ENCODE data around the gene CFAP221. TPM values are rescaled to one million over a fixed set of nuclear protein-coding genes. Genes with fewer than 3 reads are reported as not detected.

The CFAP221 gene
- polyA plus RNA-seq, 4 donors: 22.7 to 30.6 (median 28.4) TPM

DNA sequence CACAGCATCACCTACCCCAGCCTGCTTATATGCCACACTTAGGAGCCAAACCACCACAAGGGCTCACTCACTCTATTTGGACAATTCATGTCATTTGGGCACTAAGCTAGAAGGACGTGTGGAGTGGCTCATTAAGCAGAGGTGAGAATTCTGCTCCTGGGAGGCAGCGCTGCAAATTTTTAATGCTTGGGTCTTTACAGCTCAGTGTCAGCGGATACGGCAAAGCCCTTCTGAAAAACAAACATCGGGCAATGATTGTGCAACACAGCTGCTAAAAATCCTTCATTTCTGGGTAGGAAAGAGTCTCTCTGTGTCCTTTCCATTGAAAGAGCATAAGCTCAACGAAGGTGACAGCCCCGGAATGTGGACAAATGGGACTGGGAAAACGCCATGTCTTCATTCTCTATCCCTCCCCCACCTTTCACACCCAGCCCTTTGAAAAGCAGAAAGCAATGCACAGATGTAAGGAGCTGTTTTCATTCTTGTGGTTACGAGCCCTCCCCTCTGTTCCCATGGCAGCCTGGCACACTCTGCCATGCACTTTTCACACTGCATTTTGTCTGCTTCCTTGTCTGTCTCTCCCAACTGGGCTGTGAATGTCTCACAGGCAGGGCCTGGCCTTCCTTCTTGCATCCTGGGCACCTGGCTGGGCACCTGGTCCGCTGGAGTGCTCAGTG, 150.7 kb downstream of the CFAP221 start:
- no peak for DNase-seq (ENCODE audit: low read depth in 4 of 4, low spot score in 3 of 4)

DNA sequence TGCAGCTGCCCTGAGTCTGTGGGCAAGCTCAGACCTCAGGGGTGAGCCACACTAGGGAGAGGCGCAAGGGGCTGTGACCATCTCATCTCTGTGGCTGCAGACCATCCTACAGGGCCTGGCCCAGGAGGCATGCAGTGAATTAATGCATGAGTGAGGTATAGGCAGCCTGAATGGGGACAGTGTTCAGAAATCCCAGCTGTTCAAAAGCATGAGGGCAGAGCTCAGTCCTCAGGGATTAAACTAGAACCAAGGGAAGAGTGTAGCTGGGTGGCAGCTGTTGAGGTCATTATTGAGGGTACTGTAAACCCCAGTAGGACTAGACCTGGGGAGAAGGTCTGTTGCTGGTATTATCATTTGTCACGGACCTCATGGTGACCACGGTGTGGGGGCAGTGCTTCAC, 151.8 kb downstream of the CFAP221 start:
- no peak for DNase-seq (ENCODE audit: low read depth in 4 of 4, low spot score in 3 of 4)

DNA sequence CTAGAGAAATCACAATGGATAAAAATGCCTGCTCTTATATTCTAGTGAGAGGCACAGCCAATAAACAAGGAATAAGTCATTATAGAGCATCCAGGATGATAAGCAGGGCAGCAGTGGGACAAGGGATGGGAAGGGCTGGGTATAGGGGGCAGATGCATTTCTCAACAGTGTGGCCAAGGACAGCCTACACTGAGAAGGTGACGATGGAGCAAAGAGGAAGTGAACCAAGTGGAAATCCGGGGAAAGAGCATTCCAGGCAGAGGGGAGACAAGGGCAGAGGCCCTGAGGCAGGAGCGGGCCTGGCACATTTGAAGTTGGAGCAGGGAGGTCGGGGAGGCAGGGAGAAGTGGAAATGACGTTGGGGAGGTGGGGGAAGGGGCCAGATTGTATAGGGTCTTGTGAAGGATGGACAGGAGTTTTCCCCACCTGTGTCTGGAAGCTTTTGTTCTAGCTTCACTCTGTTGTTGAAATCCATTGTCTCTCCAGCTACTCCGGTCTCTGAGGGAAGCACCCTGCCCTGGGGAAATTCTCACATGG, 152.3 kb downstream of the CFAP221 start:
- no peak for DNase-seq (ENCODE audit: low read depth in 4 of 4, low spot score in 3 of 4)

DNA sequence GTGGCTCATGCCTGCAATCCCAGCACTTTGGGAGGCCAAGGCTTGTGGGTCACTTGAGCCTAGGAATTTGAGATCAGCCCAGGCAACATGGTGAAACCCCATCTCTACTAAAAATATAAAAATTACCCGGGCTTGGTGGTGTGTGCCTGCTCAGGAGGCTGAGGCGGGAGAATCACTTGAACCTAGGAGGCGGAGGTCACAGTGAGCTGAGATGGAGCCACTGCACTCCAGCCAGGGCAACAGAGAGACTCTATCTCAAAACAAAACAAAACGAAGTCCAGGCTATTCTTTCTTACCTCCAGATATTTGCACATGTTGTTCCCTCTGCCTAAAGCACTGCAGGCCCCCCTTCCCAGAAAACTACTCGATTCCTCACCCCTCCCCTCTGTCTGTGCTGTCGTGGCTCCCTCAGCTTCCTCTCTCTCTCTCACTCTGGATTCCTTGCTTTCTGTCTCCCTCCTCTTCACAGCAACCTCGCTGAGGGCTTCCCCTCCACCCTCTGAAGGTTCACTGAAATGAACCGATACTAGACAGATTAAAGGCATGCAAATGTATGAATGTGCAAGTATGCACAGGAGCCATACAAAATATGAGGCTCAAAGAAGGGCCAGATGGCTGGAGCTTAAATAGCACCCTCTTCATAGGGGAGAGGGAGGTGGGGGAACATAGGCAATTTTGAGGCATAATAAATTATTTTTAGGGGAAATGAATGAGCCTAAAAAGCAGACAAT, 153.2 kb downstream of the CFAP221 start:
- no peak for DNase-seq (ENCODE audit: low read depth in 4 of 4, low spot score in 3 of 4)

DNA sequence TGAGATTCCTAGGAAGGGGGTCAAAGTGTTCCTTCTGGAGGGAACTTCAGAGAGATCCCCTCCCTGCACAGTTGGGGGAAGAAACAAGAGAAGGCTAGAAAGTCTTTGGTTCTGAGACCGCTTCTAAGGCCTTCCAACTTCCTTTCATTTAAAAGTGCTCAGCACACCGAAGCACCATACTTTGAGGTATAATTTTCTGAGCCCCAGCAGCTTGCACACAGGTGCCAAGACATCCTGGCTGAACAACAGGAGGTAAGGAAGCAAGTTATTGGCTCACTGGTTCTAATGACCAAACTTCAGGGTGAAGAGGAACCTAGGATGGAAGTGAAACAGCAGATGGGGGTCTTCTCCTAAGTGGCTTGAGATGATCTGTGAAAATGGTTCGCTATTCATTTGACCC, 154.0 kb downstream of the CFAP221 start:
- DNase-seq (ENCODE audit: low read depth in 4 of 4, low spot score in 3 of 4): no peak

DNA sequence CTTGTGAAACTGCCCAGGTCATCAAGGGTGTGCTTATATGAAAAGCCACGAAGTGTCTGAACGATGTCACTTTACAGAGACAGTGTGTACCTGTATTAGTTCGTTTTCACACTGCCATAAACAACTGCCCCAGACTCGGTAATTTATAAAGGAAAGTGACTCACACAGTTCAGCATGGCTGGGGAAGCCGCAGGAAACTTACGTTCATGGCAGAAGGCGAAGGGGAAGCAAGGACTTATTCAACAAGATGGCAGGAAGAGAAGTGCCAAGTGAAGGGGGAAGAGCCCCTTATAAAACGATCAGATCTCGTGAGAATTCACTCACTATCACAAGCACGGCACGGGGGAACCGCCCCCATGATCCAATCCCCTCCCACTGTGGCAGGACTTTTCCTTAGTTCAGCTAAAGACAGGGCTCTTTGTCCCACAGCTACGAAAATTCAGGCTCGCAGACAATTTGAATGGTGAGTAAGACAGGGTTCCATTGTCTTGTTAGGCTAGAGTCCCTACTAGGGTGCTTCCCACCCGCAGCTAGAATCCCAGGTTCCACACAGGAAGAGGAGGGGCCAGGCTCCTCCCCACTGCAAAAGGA, 154.9 kb downstream of the CFAP221 start:
- no peak for DNase-seq (ENCODE audit: low read depth in 4 of 4, low spot score in 3 of 4)

DNA sequence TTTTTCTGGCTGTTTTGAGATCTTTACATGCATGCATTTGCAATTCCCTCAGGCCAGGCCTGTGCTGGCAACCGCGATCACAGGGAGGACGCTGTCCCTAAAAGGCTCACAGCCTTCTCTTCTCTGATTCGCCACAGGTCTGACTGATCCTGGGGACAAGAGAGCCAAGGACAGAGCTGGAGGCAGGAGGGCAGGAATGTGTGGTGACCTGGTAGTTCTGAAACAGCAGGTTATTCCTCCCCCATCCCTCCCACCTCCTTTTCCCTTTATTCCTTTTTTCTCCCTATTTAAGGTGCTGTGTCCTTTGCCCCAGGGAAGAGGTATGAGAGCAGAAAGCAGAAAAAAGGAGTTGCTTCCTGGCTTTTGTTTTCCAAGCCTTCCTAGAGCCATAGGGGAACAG, 156.6 kb downstream of the CFAP221 start:
- no peak for DNase-seq (ENCODE audit: low read depth in 4 of 4, low spot score in 3 of 4)

DNA sequence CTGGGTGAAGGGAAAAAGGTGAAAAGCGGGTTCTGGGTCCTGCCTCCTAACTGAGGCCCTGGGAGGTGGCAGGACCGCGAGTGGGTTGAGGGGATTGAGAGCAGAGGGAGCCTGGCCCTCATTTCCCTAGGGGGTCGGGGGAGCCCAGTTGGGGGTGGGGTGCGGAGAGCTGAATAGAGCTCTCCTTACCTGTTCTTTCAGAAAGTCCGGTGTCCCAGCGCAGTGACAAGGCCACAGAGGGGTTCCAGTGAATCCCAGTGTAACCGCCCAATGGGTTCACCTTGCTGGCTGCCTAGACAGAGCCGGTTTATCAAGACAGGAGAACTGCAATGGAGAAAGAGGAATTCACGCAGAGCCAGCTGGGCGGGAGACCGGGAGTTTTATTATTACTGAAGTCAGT, 157.1 kb downstream of the CFAP221 start:
- no peak for DNase-seq (ENCODE audit: low read depth in 4 of 4, low spot score in 3 of 4)

DNA sequence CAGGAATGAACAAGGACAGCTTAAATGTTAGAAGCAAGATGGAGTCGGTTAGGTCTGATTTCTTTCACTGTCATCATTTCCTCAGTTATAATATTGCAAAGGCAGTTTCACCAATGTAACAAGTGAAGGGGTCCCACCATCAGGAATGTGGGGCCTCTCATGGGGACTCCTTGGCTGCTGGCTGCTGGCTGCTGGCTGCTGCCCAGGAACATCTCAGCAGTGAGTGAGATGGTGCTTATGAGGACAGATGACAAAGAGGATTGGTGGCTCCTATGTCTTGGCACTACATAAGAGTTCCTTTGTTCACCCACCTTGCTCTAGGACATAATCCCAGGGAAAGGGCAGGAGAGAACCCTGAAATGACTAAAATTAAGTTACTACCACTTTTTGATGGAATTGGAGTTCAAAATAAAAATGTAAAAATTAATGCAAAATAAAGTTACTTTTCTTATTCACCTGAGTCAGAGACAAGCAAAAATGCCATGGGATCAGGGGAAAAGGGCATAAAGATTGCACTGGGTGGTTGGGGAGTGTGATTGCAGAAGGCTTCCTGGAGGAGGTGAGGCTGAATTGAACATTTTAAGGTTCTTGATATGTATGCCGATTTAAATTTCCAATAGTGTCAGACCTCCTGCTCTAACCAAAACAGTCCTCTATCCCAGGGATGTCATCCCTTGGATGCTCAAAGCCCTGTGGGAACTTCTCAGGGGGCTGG, 158.1 kb downstream of the CFAP221 start:
- no peak for DNase-seq (ENCODE audit: low read depth in 4 of 4, low spot score in 3 of 4)

DNA sequence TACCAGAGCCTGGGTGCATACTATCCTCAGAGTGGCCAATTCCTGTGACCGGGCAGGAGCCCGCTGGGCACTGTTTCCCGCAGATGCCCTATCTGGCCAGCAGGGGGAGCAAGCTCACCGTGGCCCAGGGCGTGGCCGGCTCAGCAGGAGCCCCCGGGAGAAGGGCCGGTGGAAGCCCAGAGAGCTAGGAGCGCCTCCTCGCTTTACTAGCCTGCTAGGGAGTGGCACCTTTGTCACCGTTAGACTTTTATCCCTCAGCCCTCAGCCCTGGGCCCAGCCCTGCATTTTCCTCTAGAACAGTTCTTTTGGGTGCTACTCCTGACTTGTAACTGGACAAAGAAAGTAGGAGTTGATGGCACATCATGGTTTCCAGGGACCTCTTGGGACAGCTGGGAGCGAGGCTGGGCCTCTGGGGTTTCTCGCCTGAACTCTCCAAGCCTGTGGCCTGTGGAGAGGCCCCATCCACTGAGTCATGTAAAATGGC, 158.7 kb downstream of the CFAP221 start:
- no peak for DNase-seq (ENCODE audit: low read depth in 4 of 4, low spot score in 3 of 4)

DNA sequence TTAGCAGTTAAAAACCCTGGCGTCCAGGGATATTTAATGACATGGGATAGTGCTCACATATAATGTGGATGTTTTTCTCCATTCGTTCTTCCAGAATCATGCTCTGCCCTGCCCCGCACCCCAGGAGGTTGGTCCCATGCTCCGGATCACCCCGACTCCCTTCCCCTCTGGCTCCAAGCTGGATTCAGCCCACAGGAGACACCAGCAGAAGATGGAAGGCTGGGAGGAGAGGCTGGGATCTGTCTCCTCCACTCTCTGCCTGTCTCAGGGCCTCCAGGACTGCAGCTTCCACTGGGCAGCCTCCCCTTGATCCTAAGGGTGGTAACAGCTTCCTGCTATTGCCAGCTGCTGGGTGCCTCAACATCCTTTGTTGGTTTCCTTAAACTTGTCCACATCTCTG, 159.3 kb downstream of the CFAP221 start:
- no peak for DNase-seq (ENCODE audit: low read depth in 4 of 4, low spot score in 3 of 4)

DNA sequence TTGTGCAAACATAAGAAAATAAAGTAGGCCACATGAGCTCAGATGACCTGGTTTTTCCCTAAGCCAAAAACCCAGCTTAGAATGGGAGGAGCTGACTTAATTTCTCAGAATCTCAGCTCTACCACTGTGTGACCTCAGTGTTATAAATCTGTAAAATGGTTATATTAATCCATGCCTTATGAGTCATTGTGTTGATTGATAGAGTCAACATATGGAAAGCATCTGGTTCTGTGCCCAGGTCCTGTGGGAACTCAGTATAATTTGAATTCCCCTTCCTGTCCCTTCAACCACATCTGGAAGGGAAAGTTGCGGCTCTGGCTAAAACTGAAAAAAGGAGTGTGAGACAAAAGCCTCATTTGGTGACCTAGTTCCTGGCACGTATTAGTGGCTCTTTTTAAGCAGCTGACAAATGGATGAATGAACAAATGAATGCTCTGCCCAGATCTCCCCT, 160.4 kb downstream of the CFAP221 start:
- no peak for DNase-seq (ENCODE audit: low read depth in 4 of 4, low spot score in 3 of 4)

DNA sequence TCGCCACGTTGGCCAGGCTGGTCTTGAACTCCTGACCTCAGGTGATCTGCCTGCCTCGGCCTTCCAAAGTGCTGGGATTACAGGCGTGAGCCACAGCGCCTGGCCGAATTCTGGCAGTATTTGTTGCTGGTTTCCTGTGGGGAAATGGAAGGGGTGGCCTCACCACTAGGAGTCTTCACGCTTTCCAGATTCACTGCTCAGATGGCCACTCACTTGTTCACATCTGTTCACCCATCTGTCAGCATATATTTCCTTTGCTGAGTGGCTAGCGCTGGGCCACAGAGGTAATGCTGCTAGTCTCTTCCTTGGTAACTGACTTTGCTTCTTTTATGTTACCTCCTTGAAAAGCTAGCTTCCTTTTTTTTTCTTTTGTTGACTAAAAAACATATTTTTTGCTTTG, 162.0 kb downstream of the CFAP221 start:
- no peak for DNase-seq (ENCODE audit: low read depth in 4 of 4, low spot score in 3 of 4)

Other genes starting within 250 kb of the CFAP221 start
- gene C2orf76, start 177.6 kb upstream of the CFAP221 start, polyA plus RNA-seq (ENCODE audit: insufficient read length in 4 of 4): 10 to 100 TPM; 20.8 to 27.1 (median 26.1) TPM
- gene DBI, start 177.5 kb upstream of the CFAP221 start, polyA plus RNA-seq (ENCODE audit: insufficient read length in 4 of 4): 100 to 1,000 TPM; 211 to 262 (median 257) TPM
- gene TMEM37, start 112.6 kb upstream of the CFAP221 start, polyA plus RNA-seq (ENCODE audit: insufficient read length in 4 of 4): 10 to 100 TPM; 46.3 to 73.2 (median 59.9) TPM
- gene SCTR, start 20.0 kb upstream of the CFAP221 start, polyA plus RNA-seq (ENCODE audit: insufficient read length in 4 of 4): 10 to 100 TPM in 2 of 4 donors, 1 to 10 TPM in 2; 7.9 to 11.5 (median 9.3) TPM
- gene TMEM177, start 134.8 kb downstream of the CFAP221 start, polyA plus RNA-seq (ENCODE audit: insufficient read length in 4 of 4): 10 to 100 TPM; 17.8 to 23.4 (median 20.6) TPM
- 10 to 100 TPM; 19.0 to 25.6 (median 23.7) TPM for gene PTPN4, start 215.5 kb downstream of the CFAP221 start, polyA plus RNA-seq (ENCODE audit: insufficient read length in 4 of 4)

All from right renal pelvis (tissue), 4 donors.